Transverse colon (tissue), 4 donors: ENCODE data around the gene DIS3L. TPM values are rescaled to one million over a fixed set of nuclear protein-coding genes. Genes with fewer than 3 reads are reported as not detected.
"Not testable (repeated sequence)": the region's sequence is repeated elsewhere in the genome, so short reads cannot be mapped to it uniquely, and the experiment has no call there.

Source experiments
- DNase-seq: peaks from one replicate; pipeline ENCODE4 v3.0.0-alpha.2; 2019
- H3K27ac ChIP-seq, 4 donors: fragments of 200-600 bp; sonication (generic); 2 replicates each; pipeline ENCODE4 v1.5.1; 2016 to 2018; ENCODE audit warnings: inconsistent platforms in 4 of 4
- H3K27me3 ChIP-seq: fragments of 200-600 bp; sonication (generic); 2 replicates; pipeline ENCODE4 v1.5.1; 2017; ENCODE audit warnings: inconsistent platforms
- H3K36me3 ChIP-seq, 4 donors: fragments of 200-600 bp; sonication (generic); 2 replicates each; pipeline ENCODE4 v1.5.1; 2017 to 2019; ENCODE audit warnings: inconsistent platforms in 4 of 4
- H3K4me1 ChIP-seq, 4 donors: fragments of 200-600 bp; sonication (generic); 2 replicates each; pipeline ENCODE4 v1.5.1; 2017 to 2020; ENCODE audit warnings: inconsistent platforms in 4 of 4
- H3K4me3 ChIP-seq, 4 donors: fragments of 200-600 bp; sonication (generic); 1 replicate in 1 of 4; 2 replicates in 3 of 4; pipeline versions ENCODE4 v1.5.1 to v1.6.1; 2017 to 2019; ENCODE audit warnings: inconsistent platforms in 4 of 4
- H3K9me3 ChIP-seq, 2 donors: fragments of 200-600 bp; sonication (generic); 2 replicates each; pipeline ENCODE4 v1.5.1; 2017 to 2019; ENCODE audit warnings: inconsistent platforms in 2 of 2
- EP300 ChIP-seq: sonication (generic); formaldehyde crosslinking; IDR thresholded peaks from one replicate; pipeline ENCODE4 v1.6.1; 2017; ENCODE audit warnings: antibody characterized with exemption, low read depth
- POLR2A ChIP-seq: fragments of 450-650 bp; IDR thresholded peaks from one replicate; pipeline ENCODE4 v1.6.1; 2016; ENCODE audit warnings: antibody characterized with exemption, mild to moderate bottlenecking, moderate library complexity
- POLR2AphosphoS5 ChIP-seq, 3 donors: sonication (generic); formaldehyde crosslinking; IDR thresholded peaks; one replicate each; pipeline ENCODE4 v1.6.1; 2016; ENCODE audit warnings: antibody characterized with exemption in 3 of 3
- WGBS, 2 donors: methylation state at CpG; one replicate each; pipeline ENCODE4 v1.1.5; 2018; ENCODE audit warnings: low coverage in 1 of 2; 5-methylcytosine and 5-hydroxymethylcytosine counted together
- in situ Hi-C, 4 donors: fragments of 200-750 bp; cut with MboI; loops; one replicate each; pipeline versions ENCODE4 v1.15.0 to v1.15.1; 2017; ENCODE audit warnings: low sequenced_read_pairs in 3 of 4, low pct_ligation_motif_present in 1 of 4, low pct_unique_long_range_greater_than_20kb in 1 of 4
- intact Hi-C: fragments of 100-400 bp; cut with DNase I; formaldehyde crosslinking; loops from one replicate; pipeline ENCODE4 v1.15.1; 2023; ENCODE audit warnings: low total_unique reads
- total RNA-seq, 4 donors: library from RNA; depleted of rRNA; stranded (reverse); fragments of >200 nt; gene quantifications; one replicate each; pipeline ENCODE4 v1.1.0, GENCODE V29; 2016
- TF ChIP-seq, protein P1 (sequence below), 5 experiments: fragments of 200-600 bp in 3 of 5; fragments of 450-650 bp in 2 of 5; sonication (generic) in 3 of 5; IDR thresholded peaks; 1 replicate in 2 of 5; 2 replicates in 3 of 5; pipeline ENCODE4 v1.5.1; 2016 to 2017; ENCODE audit warnings: antibody characterized with exemption in 5 of 5, inconsistent platforms in 3 of 5, mild to moderate bottlenecking in 2 of 5, moderate library complexity in 1 of 5

The DIS3L gene
- total RNA-seq, 4 donors from 2014 or later, result 17.6 to 24.8 (median 24.3) TPM

DNA sequence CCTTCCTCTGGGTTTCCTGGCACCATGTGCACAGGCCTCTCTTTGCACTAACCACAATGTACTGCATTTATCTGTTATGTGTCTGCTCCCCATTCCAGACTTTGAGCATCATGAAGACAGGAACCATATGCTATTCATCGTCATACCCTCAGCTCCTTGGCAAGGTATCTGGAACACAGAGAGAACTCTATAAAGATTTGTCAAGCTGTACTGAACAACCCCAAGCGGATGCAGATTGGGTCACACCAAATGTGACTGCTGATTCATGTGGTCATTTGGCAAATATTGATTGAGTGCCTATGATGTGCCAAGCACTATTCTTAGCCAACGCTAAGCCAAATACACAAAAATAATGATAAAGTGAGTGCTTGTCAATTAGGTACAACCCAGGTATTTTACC is 32.3 kb upstream of the DIS3L start:
- no peak overlapping the region for H3K27ac ChIP-seq
- 91% methylated on average over 3 of the region's 3 CpGs; no CpG with 5 or more reads in 1 of the 2 donors for WGBS, 2 donors
- H3K9me3 ChIP-seq, result no peaks in the 10 kb centered on the region
- intact Hi-C loops, result no loop called here
- no peak overlapping the region for H3K4me3 ChIP-seq
- peaks cover 34% of the 10 kb centered on the region for H3K27me3 ChIP-seq
- TF ChIP-seq, protein P1, sequence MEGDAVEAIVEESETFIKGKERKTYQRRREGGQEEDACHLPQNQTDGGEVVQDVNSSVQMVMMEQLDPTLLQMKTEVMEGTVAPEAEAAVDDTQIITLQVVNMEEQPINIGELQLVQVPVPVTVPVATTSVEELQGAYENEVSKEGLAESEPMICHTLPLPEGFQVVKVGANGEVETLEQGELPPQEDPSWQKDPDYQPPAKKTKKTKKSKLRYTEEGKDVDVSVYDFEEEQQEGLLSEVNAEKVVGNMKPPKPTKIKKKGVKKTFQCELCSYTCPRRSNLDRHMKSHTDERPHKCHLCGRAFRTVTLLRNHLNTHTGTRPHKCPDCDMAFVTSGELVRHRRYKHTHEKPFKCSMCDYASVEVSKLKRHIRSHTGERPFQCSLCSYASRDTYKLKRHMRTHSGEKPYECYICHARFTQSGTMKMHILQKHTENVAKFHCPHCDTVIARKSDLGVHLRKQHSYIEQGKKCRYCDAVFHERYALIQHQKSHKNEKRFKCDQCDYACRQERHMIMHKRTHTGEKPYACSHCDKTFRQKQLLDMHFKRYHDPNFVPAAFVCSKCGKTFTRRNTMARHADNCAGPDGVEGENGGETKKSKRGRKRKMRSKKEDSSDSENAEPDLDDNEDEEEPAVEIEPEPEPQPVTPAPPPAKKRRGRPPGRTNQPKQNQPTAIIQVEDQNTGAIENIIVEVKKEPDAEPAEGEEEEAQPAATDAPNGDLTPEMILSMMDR (IDR thresholded peaks at IDR 0.05), result no peak
- TF ChIP-seq POLR2A (no peak), EP300 (no peak), POLR2AphosphoS5 (IDR thresholded peaks at IDR 0.05) (no peak)
- H3K36me3 ChIP-seq, result no peaks in the 10 kb centered on the region
- in situ Hi-C loops, result no loop called here
- DNase-seq, result no peak
- no peaks in the 10 kb centered on the region for H3K4me1 ChIP-seq

GRCh38 chr15:66262837-66263236 is 30.5 kb upstream of the DIS3L start:
- in situ Hi-C loops, intact Hi-C loops, H3K27ac ChIP-seq, DNase-seq, H3K4me3 ChIP-seq, H3K9me3 ChIP-seq, H3K36me3 ChIP-seq, H3K4me1 ChIP-seq: not testable (repeated sequence)
- 96% methylated on average over 1 of the region's 1 CpG; no CpG with 5 or more reads in 1 of the 2 donors for WGBS, 2 donors
- peaks cover 18% of the 10 kb centered on the region for H3K27me3 ChIP-seq

- 89 to 91% methylated on average over 6 to 20 of the region's 20 CpGs for WGBS, 2 donors
- H3K4me1 ChIP-seq, result peaks cover 0 to 6% (median 0%) of the 10 kb centered on the region in 4 donors
- in situ Hi-C loops, result no loop called here
These were observed 28.4 kb upstream of the DIS3L start for GRCh38 chr15:66264859-66265513.

GRCh38 chr15:66269326-66270090 is 23.9 kb upstream of the DIS3L start:
- WGBS, 2 donors, result 29 to 36% methylated on average over 8 to 13 of the region's 13 CpGs
- in situ Hi-C loops (no loop called here), intact Hi-C loops (no loop called here)
- DNase-seq, result peak; percentile 40
- Histone ChIP-seq H3K27me3 (no peaks in the 10 kb centered on the region), H3K9me3 (no peaks in the 10 kb centered on the region), H3K4me3 (no peak overlapping the region), H3K36me3 (no peaks in the 10 kb centered on the region), H3K27ac (no peak overlapping the region), H3K4me1 (peaks cover 0 to 6% (median 0%) of the 10 kb centered on the region in 4 donors)
- no peak for TF ChIP-seq EP300
- TF ChIP-seq, protein P1 (IDR thresholded peaks at IDR 0.05), result no peak
- no peak for TF ChIP-seq POLR2A
- no peak for TF ChIP-seq POLR2AphosphoS5 (IDR thresholded peaks at IDR 0.05)

More at GRCh38 chr15:66264859-66265513, 28.4 kb upstream of the DIS3L start:
- TF ChIP-seq POLR2AphosphoS5 (IDR thresholded peaks at IDR 0.05) (no peak), EP300 (no peak), POLR2A (no peak)
- TF ChIP-seq, protein P1 (IDR thresholded peaks at IDR 0.05), result no peak
- H3K27ac ChIP-seq, result no peak overlapping the region
- no peaks in the 10 kb centered on the region for H3K9me3 ChIP-seq
- DNase-seq, result no peak
- no peak overlapping the region for H3K4me3 ChIP-seq
- intact Hi-C loops, result no loop called here
- no peaks in the 10 kb centered on the region for H3K36me3 ChIP-seq
- H3K27me3 ChIP-seq, result peaks cover 12% of the 10 kb centered on the region
